ENCODE results near the gene ZNF507.

DNA sequence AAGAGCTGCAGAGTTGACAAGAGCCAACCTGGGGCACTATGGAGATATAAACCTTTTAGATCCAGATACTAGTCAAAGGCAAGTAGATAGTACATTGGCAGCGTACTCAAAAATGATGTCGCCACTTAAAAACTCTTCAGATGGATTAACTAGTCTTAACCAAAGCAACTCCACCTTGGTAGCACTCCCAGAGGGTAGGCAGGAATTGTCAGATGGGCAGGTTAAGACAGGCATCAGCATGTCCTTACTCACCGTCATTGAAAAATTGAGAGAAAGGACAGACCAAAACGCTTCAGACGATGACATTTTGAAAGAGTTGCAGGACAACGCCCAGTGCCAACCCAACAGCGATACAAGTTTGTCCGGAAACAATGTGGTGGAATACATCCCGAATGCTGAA lies 8.9 kb downstream of the ZNF507 start:
- TF ChIP-seq CTCF (IDR thresholded peaks at IDR 0.05) (no peak), POLR2A (IDR thresholded peaks at IDR 0.05) (no peak)
